GM23338 (cell line): ENCODE results near the gene SCIN. TPM values are rescaled to one million over a fixed set of nuclear protein-coding genes. Genes with fewer than 3 reads are reported as not detected.
"Not testable (repeated sequence)": the region's sequence is repeated elsewhere in the genome, so short reads cannot be mapped to it uniquely, and the experiment has no call there.

Experiments
- ATAC-seq: fragments of 200-7000 bp; cut with Tn5 transposase; 3 replicates; pipeline ENCODE4 v1.9.1; 2020
- DNase-seq: peaks from one replicate; pipeline ENCODE4 v3.0.0-alpha.2; 2015; ENCODE audit warnings: low spot score
- H2AFZ ChIP-seq: fragments of 200-600 bp; sonication (generic); 2 replicates; pipeline ENCODE4 v1.8.0; 2016; ENCODE audit warnings: antibody characterized with exemption, mild to moderate bottlenecking, moderate library complexity
- H3F3A ChIP-seq: fragments of 200-600 bp; sonication (generic); replicated peaks from 2 replicates; pipeline ENCODE4 v1.8.0; 2017; ENCODE audit warnings: antibody characterized with exemption, mixed run types, low read depth
- H3K27ac ChIP-seq: fragments of 200-600 bp; sonication (generic); 2 replicates; pipeline ENCODE4 v1.6.1; 2016; ENCODE audit warnings: low read depth
- H3K27me3 ChIP-seq: fragments of 200-600 bp; sonication (generic); 2 replicates; pipeline ENCODE4 v1.8.0; 2016; ENCODE audit warnings: mild to moderate bottlenecking, mixed run types, moderate library complexity; ENCODE audit not compliant: insufficient read depth
- H3K36me3 ChIP-seq: fragments of 200-600 bp; sonication (generic); 2 replicates; pipeline ENCODE4 v1.8.0; 2016; ENCODE audit warnings: mild to moderate bottlenecking; ENCODE audit not compliant: insufficient read depth
- H3K4me1 ChIP-seq: fragments of 200-600 bp; sonication (generic); 2 replicates; pipeline ENCODE4 v1.8.0; 2016; ENCODE audit warnings: mild to moderate bottlenecking, moderate library complexity; ENCODE audit not compliant: insufficient read depth
- H3K4me2 ChIP-seq: fragments of 200-600 bp; sonication (generic); 2 replicates; pipeline ENCODE4 v1.7.1; 2017; ENCODE audit warnings: mixed run types
- H3K4me3 ChIP-seq: fragments of 200-600 bp; sonication (generic); 2 replicates; pipeline ENCODE4 v1.6.1; 2016; ENCODE audit warnings: mixed run types
- H3K79me2 ChIP-seq: fragments of 200-600 bp; sonication (generic); replicated peaks from 2 replicates; pipeline ENCODE4 v1.8.0; 2017; ENCODE audit warnings: mild to moderate bottlenecking; ENCODE audit not compliant: insufficient read depth
- H3K9me2 ChIP-seq: fragments of 200-600 bp; sonication (generic); 2 replicates; pipeline ENCODE4 v1.8.0; 2017; ENCODE audit not compliant: insufficient read depth
- H4K20me1 ChIP-seq: fragments of 200-600 bp; sonication (generic); replicated peaks from 2 replicates; pipeline ENCODE4 v1.8.0; 2017; ENCODE audit warnings: mild to moderate bottlenecking; ENCODE audit not compliant: insufficient read depth
- H3K27ac Mint-ChIP-seq: 2 replicates; pipeline ENCODE4 v1.8.0; 2020; ENCODE audit warnings: inconsistent platforms, mild to moderate bottlenecking, moderate library complexity, mixed read lengths
- H3K27me3 Mint-ChIP-seq: 3 replicates; pipeline ENCODE4 v1.8.0; 2022; ENCODE audit warnings: low read depth, mild to moderate bottlenecking, moderate library complexity, mixed read lengths, inconsistent platforms; ENCODE audit not compliant: insufficient read depth, poor library complexity
- H3K36me3 Mint-ChIP-seq: 3 replicates; pipeline ENCODE4 v1.8.0; 2021; ENCODE audit warnings: low read depth, mild to moderate bottlenecking, inconsistent platforms, moderate library complexity, mixed read lengths
- H3K4me1 Mint-ChIP-seq: 3 replicates; pipeline ENCODE4 v1.8.0; 2020; ENCODE audit warnings: mild to moderate bottlenecking, inconsistent platforms, mixed read lengths
- H3K4me3 Mint-ChIP-seq: 3 replicates; pipeline ENCODE4 v1.8.0; 2021; ENCODE audit warnings: moderate library complexity, mild to moderate bottlenecking, inconsistent platforms, mixed read lengths
- H3K9me3 Mint-ChIP-seq: 3 replicates; pipeline ENCODE4 v1.8.0; 2020; ENCODE audit warnings: moderate library complexity, mild to moderate bottlenecking, inconsistent platforms, mixed read lengths
- CREB1 ChIP-seq: fragments of 250-450 bp; sonication (Bioruptor Pico); IDR thresholded peaks from 2 replicates; pipeline ENCODE4 v1.5.0; 2020; ENCODE audit warnings: low read depth, mild to moderate bottlenecking, moderate library complexity
- EZH2 ChIP-seq: fragments of 200-600 bp; sonication (generic); IDR thresholded peaks from one replicate; pipeline ENCODE4 v1.8.0; 2017; ENCODE audit warnings: antibody characterized with exemption, mild to moderate bottlenecking, low read depth; ENCODE audit not compliant: unreplicated experiment
- STAT1 ChIP-seq: IDR thresholded peaks from one replicate; pipeline ENCODE4 v1.6.1; 2016; ENCODE audit warnings: antibody characterized with exemption; ENCODE audit not compliant: unreplicated experiment
- ZNF114 ChIP-seq: fragments of 250-450 bp; sonication (Bioruptor Pico); IDR thresholded peaks from 2 replicates; pipeline ENCODE4 v1.5.0; 2020; ENCODE audit warnings: mild to moderate bottlenecking, moderate library complexity
- long read RNA-seq: library from polyadenylated mRNA; unstranded; transcript quantifications from one replicate; pipeline ENCODE4 v2.0.0, GENCODE V29; 2020; ENCODE audit not compliant: unreplicated experiment
- polyA plus RNA-seq: library from polyadenylated mRNA; unstranded; fragments of >200 nt; fragmentation: Nextera tagmentation; extraction: Ambion mirVana; gene quantifications from 2 replicates; pipeline ENCODE4 v1.2.1, GENCODE V29; 2016
- total RNA-seq: library from RNA; depleted of rRNA; stranded (reverse); fragments of >200 nt; shearing (Covaris generic); gene quantifications from 2 replicates; pipeline ENCODE4 v1.2.3, GENCODE V29; 2014; rRNA removed
- TF ChIP-seq, protein P1 (sequence below), 2 experiments: fragments of 200-600 bp in 1 of 2; sonication (generic) in 1 of 2; conservative IDR thresholded peaks; 2 replicates each; pipeline versions ENCODE4 v1.5.1 to v1.6.1; 2016 to 2017; ENCODE audit warnings: antibody characterized with exemption in 2 of 2, low read depth in 2 of 2, mild to moderate bottlenecking in 2 of 2, moderate library complexity in 1 of 2
- TF ChIP-seq, protein P2 (sequence below): IDR thresholded peaks from 2 replicates; pipeline ENCODE4 v1.6.1; 2016; ENCODE audit warnings: antibody characterized with exemption

Gene SCIN
- total RNA-seq (0.80 and 5.8 TPM in 2 replicates), polyA plus RNA-seq (0.92 and 1.1 TPM in 2 replicates)
- long read RNA-seq, full-length matches to known transcripts, result 1 of 1 reads
- long read RNA-seq, partial matches to known transcripts, result 0 of 1 reads
- long read RNA-seq, other reads (novel, unspliced or antisense), result 0 of 1 reads

DNA sequence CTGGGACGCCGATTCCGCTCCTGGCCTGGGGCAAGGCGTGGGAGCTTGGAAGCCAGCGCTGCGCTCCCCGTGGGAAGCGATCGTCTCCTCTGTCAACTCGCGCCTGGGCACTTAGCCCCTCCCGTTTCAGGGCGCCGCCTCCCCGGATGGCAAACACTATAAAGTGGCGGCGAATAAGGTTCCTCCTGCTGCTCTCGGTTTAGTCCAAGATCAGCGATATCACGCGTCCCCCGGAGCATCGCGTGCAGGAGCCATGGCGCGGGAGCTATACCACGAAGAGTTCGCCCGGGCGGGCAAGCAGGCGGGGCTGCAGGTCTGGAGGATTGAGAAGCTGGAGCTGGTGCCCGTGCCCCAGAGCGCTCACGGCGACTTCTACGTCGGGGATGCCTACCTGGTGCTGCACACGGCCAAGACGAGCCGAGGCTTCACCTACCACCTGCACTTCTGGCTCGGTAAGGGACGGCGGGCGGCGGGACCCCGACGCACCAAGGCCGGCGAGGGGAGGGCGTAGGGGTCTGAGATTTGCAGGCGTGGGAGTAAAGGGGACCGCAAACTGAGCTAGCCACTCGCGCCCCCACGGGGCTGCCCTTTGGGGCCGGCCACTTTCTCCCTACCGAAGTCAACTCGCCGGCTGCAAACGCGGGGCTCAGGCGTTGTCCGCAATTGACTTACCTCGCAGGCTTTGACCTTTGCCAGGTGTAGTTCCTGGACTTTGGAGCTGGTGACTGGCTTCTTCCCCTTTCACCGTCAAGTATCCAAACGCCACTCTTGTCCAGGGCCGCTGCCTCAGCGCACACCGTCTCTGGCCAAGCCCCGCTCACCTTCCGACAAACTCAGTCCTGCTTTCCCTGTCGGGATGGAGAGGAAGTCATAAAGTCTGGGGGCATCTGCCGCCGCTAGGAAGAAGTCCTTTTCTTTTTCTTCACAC lies at the start of gene SCIN:
TSS of gene SCIN (plus strand) at position 187 of the 928 bp plus-strand sequence. CDS start at position 254, 67 bp downstream.
- H2AFZ ChIP-seq, result peak within 1 kb of the TSS; percentile 98

DNA sequence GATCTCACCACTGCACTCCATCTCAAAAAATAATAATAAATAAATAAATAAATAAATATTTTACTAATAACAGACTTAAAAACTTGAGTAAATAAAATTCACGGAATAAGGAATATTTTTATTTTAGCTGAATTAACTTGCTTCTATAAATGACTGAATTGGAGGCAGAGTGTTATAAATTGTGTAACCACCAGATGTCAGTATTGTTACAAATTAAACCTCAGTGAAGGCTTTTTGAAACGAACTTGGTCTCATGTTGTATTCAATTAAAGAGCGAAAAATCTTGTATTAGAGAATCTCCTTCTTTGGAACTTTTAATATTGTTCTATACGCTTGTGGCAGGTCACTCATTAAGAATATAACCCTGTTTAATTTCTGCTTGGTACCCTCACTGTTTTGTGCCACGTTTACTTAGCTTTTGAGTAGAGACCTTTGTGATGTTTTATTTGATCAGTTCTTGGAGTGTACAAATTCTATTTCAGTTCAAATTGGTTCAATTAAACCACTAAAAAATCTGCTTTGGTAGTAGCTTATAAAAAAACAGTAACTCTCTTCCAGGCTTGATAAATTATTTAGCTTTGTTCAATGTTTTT lies 45.6 kb upstream of the SCIN start:
- no peaks in the 10 kb centered on the region for H3K27me3 ChIP-seq
- no peak overlapping the region for H3K4me3 Mint-ChIP-seq
- peaks cover 6% of the 10 kb centered on the region; the same call in 2 of the 3 replicates for H3K4me1 Mint-ChIP-seq
- H3K36me3 ChIP-seq, result no peaks in the 10 kb centered on the region
- no peak overlapping the region for H3K27ac ChIP-seq
- H3K27me3 Mint-ChIP-seq, result peaks cover 2% of the 10 kb centered on the region
- no peaks in the 10 kb centered on the region for H3K79me2 ChIP-seq
- no peaks in the 10 kb centered on the region for H4K20me1 ChIP-seq
- H3K9me2 ChIP-seq, result no peaks in the 10 kb centered on the region
- no peak overlapping the region for H3K27ac Mint-ChIP-seq
- TF ChIP-seq, protein P1, sequence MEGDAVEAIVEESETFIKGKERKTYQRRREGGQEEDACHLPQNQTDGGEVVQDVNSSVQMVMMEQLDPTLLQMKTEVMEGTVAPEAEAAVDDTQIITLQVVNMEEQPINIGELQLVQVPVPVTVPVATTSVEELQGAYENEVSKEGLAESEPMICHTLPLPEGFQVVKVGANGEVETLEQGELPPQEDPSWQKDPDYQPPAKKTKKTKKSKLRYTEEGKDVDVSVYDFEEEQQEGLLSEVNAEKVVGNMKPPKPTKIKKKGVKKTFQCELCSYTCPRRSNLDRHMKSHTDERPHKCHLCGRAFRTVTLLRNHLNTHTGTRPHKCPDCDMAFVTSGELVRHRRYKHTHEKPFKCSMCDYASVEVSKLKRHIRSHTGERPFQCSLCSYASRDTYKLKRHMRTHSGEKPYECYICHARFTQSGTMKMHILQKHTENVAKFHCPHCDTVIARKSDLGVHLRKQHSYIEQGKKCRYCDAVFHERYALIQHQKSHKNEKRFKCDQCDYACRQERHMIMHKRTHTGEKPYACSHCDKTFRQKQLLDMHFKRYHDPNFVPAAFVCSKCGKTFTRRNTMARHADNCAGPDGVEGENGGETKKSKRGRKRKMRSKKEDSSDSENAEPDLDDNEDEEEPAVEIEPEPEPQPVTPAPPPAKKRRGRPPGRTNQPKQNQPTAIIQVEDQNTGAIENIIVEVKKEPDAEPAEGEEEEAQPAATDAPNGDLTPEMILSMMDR (conservative IDR thresholded peaks at IDR 0.05; ENCODE audit: low read depth in 2 of 2), result peak; percentile 66 to 86
- TF ChIP-seq STAT1 (no peak), CREB1 (CRISPR knock-in tag) (no peak), ZNF114 (CRISPR knock-in tag) (no peak)
- TF ChIP-seq, protein P2, sequence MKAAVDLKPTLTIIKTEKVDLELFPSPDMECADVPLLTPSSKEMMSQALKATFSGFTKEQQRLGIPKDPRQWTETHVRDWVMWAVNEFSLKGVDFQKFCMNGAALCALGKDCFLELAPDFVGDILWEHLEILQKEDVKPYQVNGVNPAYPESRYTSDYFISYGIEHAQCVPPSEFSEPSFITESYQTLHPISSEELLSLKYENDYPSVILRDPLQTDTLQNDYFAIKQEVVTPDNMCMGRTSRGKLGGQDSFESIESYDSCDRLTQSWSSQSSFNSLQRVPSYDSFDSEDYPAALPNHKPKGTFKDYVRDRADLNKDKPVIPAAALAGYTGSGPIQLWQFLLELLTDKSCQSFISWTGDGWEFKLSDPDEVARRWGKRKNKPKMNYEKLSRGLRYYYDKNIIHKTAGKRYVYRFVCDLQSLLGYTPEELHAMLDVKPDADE, result no peak
- H3K4me1 ChIP-seq, result peaks cover 7% of the 10 kb centered on the region
- ATAC-seq (no peak), DNase-seq (peak; percentile 74)
- no peak overlapping the region for H2AFZ ChIP-seq
- no peaks in the 10 kb centered on the region for H3K9me3 Mint-ChIP-seq
- H3K4me2 ChIP-seq, result no peak overlapping the region
- no peak overlapping the region for H3K4me3 ChIP-seq
- H3F3A ChIP-seq, result no peaks in the 10 kb centered on the region
- no peaks in the 10 kb centered on the region for H3K36me3 Mint-ChIP-seq

More for the DNA sequence above, at the start of gene SCIN:
- DNase-seq, result peak; percentile 65
- Histone ChIP-seq H3K4me2 (peak within 1 kb of the TSS; percentile 94), H3K4me3 (peak within 1 kb of the TSS; percentile 72), H4K20me1 (no peaks in the 10 kb centered on the region), H3K4me1 (peaks cover 14% of the 10 kb centered on the region), H3K27me3 (peaks cover 45% of the 10 kb centered on the region), H3K27ac (no peak within 1 kb of the TSS), H3K36me3 (no peaks in the 10 kb centered on the region), H3K9me2 (no peaks in the 10 kb centered on the region), H3F3A (no peaks in the 10 kb centered on the region), H3K79me2 (no peaks in the 10 kb centered on the region)
- Mint-ChIP-seq H3K4me3 (peak within 1 kb of the TSS; percentile 80), H3K27me3 (peaks cover 21% of the 10 kb centered on the region), H3K4me1 (peaks cover 13% of the 10 kb centered on the region; the same call in 2 of the 3 replicates), H3K27ac (no peak within 1 kb of the TSS), H3K9me3 (no peaks in the 10 kb centered on the region), H3K36me3 (no peaks in the 10 kb centered on the region)
- TF ChIP-seq EZH2, result peak; percentile 58
- TF ChIP-seq, protein P2, result no peak
- peak; percentile 90 for ATAC-seq

DNA sequence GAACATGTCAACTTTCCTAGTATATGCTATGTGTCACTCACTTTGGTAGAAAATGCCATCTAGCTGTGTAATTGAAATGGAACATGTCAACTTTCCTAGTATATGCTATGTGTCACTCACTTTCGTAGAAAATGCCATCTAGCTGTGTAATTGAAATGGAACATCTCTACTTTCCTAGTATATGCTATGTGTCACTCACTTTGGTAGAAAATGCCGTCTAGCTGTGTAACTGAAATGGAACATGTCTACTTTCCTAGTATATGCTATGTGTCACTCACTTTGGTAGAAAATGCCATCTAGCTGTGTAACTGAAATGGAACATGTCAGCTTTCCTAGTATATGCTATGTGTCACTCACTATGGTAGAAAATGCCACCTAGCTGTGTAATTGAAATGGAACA lies 43.8 kb upstream of the SCIN start:
- not testable (repeated sequence) for H3K36me3 ChIP-seq, H3K36me3 Mint-ChIP-seq, H3K27ac Mint-ChIP-seq, H3K4me3 ChIP-seq, H3K27ac ChIP-seq, H3F3A ChIP-seq, H2AFZ ChIP-seq, H3K4me3 Mint-ChIP-seq, H3K4me2 ChIP-seq, H3K9me3 Mint-ChIP-seq, H3K9me2 ChIP-seq, ATAC-seq, H3K27me3 ChIP-seq, DNase-seq, H3K27me3 Mint-ChIP-seq, H4K20me1 ChIP-seq, H3K79me2 ChIP-seq
- peaks cover 18% of the 10 kb centered on the region for H3K4me1 ChIP-seq
- H3K4me1 Mint-ChIP-seq, result peaks cover 16% of the 10 kb centered on the region

DNA sequence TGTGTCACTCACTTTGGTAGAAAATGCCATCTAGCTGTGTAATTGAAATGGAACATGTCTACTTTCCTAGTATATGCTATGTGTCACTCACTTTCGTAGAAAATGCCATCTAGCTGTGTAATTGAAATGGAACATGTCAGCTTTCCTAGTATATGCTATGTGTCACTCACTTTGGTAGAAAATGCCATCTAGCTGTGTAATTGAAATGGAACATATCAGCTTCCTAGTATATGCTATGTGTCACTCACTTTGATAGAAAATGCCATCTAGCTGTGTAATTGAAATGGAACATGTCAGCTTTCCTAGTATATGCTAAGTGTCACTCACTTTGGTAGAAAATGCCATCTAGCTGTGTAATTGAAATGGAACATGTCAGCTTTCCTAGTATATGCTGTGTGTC lies 42.9 kb upstream of the SCIN start:
- H3K4me1 ChIP-seq, result peaks cover 18% of the 10 kb centered on the region
- H3K27ac Mint-ChIP-seq, result not testable (repeated sequence)

More for the DNA sequence above, 42.9 kb upstream of the SCIN start:
- not testable (repeated sequence) for H3K4me2 ChIP-seq, H3K9me2 ChIP-seq, H3F3A ChIP-seq, H3K36me3 Mint-ChIP-seq, ATAC-seq, H3K27me3 Mint-ChIP-seq, H3K27ac ChIP-seq, H3K4me3 ChIP-seq, H3K79me2 ChIP-seq, H3K9me3 Mint-ChIP-seq, H3K27me3 ChIP-seq, DNase-seq, H3K36me3 ChIP-seq, H4K20me1 ChIP-seq, H3K4me3 Mint-ChIP-seq, H2AFZ ChIP-seq
- H3K4me1 Mint-ChIP-seq, result peaks cover 16% of the 10 kb centered on the region
